ENCODE results near the gene SNAI3.

The SNAI3 gene

GRCh38 chr16:88703486-88704309 is 17.4 kb upstream of the SNAI3 start (continued):
- TF ChIP-seq ZNF8 (CRISPR knock-in tag; IDR thresholded peaks at IDR 0.05) = no peak
- no peak for TF ChIP-seq SNAI2 (CRISPR knock-in tag; IDR thresholded peaks at IDR 0.05)
- TF ChIP-seq TCF4 (CRISPR knock-in tag; IDR thresholded peaks at IDR 0.05; ENCODE audit: borderline replicate concordance) = no peak
- TF ChIP-seq RARB (CRISPR knock-in tag; IDR thresholded peaks at IDR 0.05) = no peak
- no peak for TF ChIP-seq ZNF70 (CRISPR knock-in tag; IDR thresholded peaks at IDR 0.05)
- no peak for TF ChIP-seq PPARA (CRISPR knock-in tag; IDR thresholded peaks at IDR 0.05; ENCODE audit: borderline replicate concordance)
- no peak for TF ChIP-seq ZNF565 (CRISPR knock-in tag; conservative IDR thresholded peaks at IDR 0.05; ENCODE audit: low read depth)
- no peak for TF ChIP-seq ISL1 (CRISPR knock-in tag; IDR thresholded peaks at IDR 0.05)
- no peak for TF ChIP-seq TOX (CRISPR knock-in tag; IDR thresholded peaks at IDR 0.05; ENCODE audit: borderline replicate concordance)

GRCh38 chr16:88702371-88703210 is 16.3 kb upstream of the SNAI3 start:
- TF ChIP-seq ZNF565 (CRISPR knock-in tag; conservative IDR thresholded peaks at IDR 0.05; ENCODE audit: low read depth) = no peak
- TF ChIP-seq ISL1 (CRISPR knock-in tag; IDR thresholded peaks at IDR 0.05) = no peak
- no peak for TF ChIP-seq TOX (CRISPR knock-in tag; IDR thresholded peaks at IDR 0.05; ENCODE audit: borderline replicate concordance)
- no peak for TF ChIP-seq CSRNP3 (CRISPR knock-in tag; IDR thresholded peaks at IDR 0.05)
- TF ChIP-seq BACH2 (CRISPR knock-in tag; IDR thresholded peaks at IDR 0.05; ENCODE audit: borderline replicate concordance) = no peak
- no peak for TF ChIP-seq ZFP3 (CRISPR knock-in tag; IDR thresholded peaks at IDR 0.05)
- no peak for TF ChIP-seq GLIS3 (CRISPR knock-in tag; IDR thresholded peaks at IDR 0.05)
- TF ChIP-seq ZNF8 (CRISPR knock-in tag; IDR thresholded peaks at IDR 0.05) = no peak
- TF ChIP-seq OSR1 (CRISPR knock-in tag; IDR thresholded peaks at IDR 0.05) = no peak
- TF ChIP-seq ESRRG (CRISPR knock-in tag; IDR thresholded peaks at IDR 0.05) = no peak
- TF ChIP-seq ARNTL (CRISPR knock-in tag; IDR thresholded peaks at IDR 0.05; ENCODE audit: borderline replicate concordance, low read depth) = no peak
- TF ChIP-seq PATZ1 (CRISPR knock-in tag; IDR thresholded peaks at IDR 0.05; ENCODE audit: borderline replicate concordance) = no peak
- no peak for TF ChIP-seq CREB5 (CRISPR knock-in tag; IDR thresholded peaks at IDR 0.05; ENCODE audit: low read depth)

GRCh38 chr16:88701581-88702370 is 15.5 kb upstream of the SNAI3 start:
- no peak for ATAC-seq
- TF ChIP-seq TOX (CRISPR knock-in tag; IDR thresholded peaks at IDR 0.05; ENCODE audit: borderline replicate concordance) (no peak), SNAI2 (CRISPR knock-in tag; IDR thresholded peaks at IDR 0.05) (no peak)

More at GRCh38 chr16:88702371-88703210, 16.3 kb upstream of the SNAI3 start:
- ATAC-seq = no peak

- peak; percentile 87 for ATAC-seq
- TF ChIP-seq TOX (CRISPR knock-in tag; IDR thresholded peaks at IDR 0.05; ENCODE audit: borderline replicate concordance) = no peak
- peak; percentile 35; the same call in 1 of the 2 replicates for TF ChIP-seq PATZ1 (CRISPR knock-in tag; IDR thresholded peaks at IDR 0.05; ENCODE audit: borderline replicate concordance)
Measured at GRCh38 chr16:88700636-88701482, 14.6 kb upstream of the SNAI3 start.
